GM12875 (cell line): ENCODE results near the gene SGSM2.

Experiments
- H3K4me3 ChIP-seq: one replicate; pipeline ENCODE4 v1.5.1; 2011; ENCODE audit warnings: low read depth, low read length, control low read depth
- CTCF ChIP-seq: IDR thresholded peaks from 2 replicates; pipeline ENCODE4 v1.5.1; 2011; ENCODE audit warnings: low read depth, mild to moderate bottlenecking, control low read depth, inconsistent platforms, low read length, moderate library complexity, borderline replicate concordance; ENCODE audit not compliant: insufficient read depth

The SGSM2 gene

GRCh38 chr17:2401426-2402221, 64.3 kb downstream of the SGSM2 start:
- H3K4me3 ChIP-seq: peak overlapping the region; percentile 70
- TF ChIP-seq CTCF: no peak

- TF ChIP-seq CTCF: no peak
- H3K4me3 ChIP-seq: peak overlapping the region; percentile 48
Measured at GRCh38 chr17:2402544-2402943, 65.2 kb downstream of the SGSM2 start.

GRCh38 chr17:2403044-2403443, 65.7 kb downstream of the SGSM2 start:
- TF ChIP-seq CTCF: no peak
- no peak overlapping the region for H3K4me3 ChIP-seq

- TF ChIP-seq CTCF: no peak
- H3K4me3 ChIP-seq: no peak overlapping the region
Measured at GRCh38 chr17:2405247-2405926, 68.1 kb downstream of the SGSM2 start.

GRCh38 chr17:2406271-2406902, 69.1 kb downstream of the SGSM2 start:
- no peak for TF ChIP-seq CTCF
- no peak overlapping the region for H3K4me3 ChIP-seq

GRCh38 chr17:2406903-2407790, 69.8 kb downstream of the SGSM2 start:
- no peak for TF ChIP-seq CTCF
- H3K4me3 ChIP-seq: no peak overlapping the region
